ENCODE data around the gene CD55. TPM values are rescaled to one million over a fixed set of nuclear protein-coding genes. Genes with fewer than 3 reads are reported as not detected.

The CD55 gene
- total RNA-seq, 1 donor from 2014 or later = 73.6 TPM

- no peak for ATAC-seq (ENCODE audit: poor library complexity)
- intact Hi-C loops (cut with DNase I) = no loop called here
Measured at GRCh38 chr1:207398986-207399385, 77.5 kb downstream of the CD55 start.

GRCh38 chr1:207401578-207401977, 80.1 kb downstream of the CD55 start:
- DNase-seq (no peak), ATAC-seq (ENCODE audit: poor library complexity) (no peak)
- intact Hi-C loops (cut with DNase I) = loop anchor here (5.0 kb wide), 1 partner anchor 314 kb away; the partner anchor contains the start of gene C4BPB

More at GRCh38 chr1:207398986-207399385, 77.5 kb downstream of the CD55 start:
- DNase-seq = no peak

- DNase-seq (no peak), ATAC-seq (ENCODE audit: poor library complexity) (no peak)
- intact Hi-C loops (cut with DNase I) = loop anchor here (5.0 kb wide), 1 partner anchor 315 kb away; the partner anchor contains the start of gene C4BPB
Measured at GRCh38 chr1:207402744-207403143, 81.3 kb downstream of the CD55 start.

- intact Hi-C loops (cut with DNase I) = loop anchor here (5.0 kb wide), 2 partner anchors 223 to 318 kb away; partner anchors contain the start of gene C4BPB
- no peak for DNase-seq
- peak; percentile 73 for ATAC-seq (ENCODE audit: poor library complexity)
Measured at GRCh38 chr1:207404849-207405525, 83.5 kb downstream of the CD55 start.

- intact Hi-C loops (cut with DNase I) = loop anchor here (5.0 kb wide), 1 partner anchor 224 kb away; no protein-coding TSS in a partner anchor
- DNase-seq = no peak
- ATAC-seq (ENCODE audit: poor library complexity) = no peak
Measured at GRCh38 chr1:207405814-207406213, 84.3 kb downstream of the CD55 start.

- ATAC-seq (ENCODE audit: poor library complexity) (no peak), DNase-seq (no peak)
- intact Hi-C loops (cut with DNase I) = loop anchor here (5.0 kb wide), 1 partner anchor 225 kb away; no protein-coding TSS in a partner anchor
Measured at GRCh38 chr1:207407655-207408260, 86.3 kb downstream of the CD55 start.

Other genes with a start within 250 kb of the CD55 start
- 0.46 TPM for gene C4BPB, start 232.8 kb upstream of the CD55 start, total RNA-seq
- 0.08 TPM for gene C4BPA, start 217.4 kb upstream of the CD55 start, total RNA-seq
- not detected for gene CR2, start 132.7 kb downstream of the CD55 start, total RNA-seq
- gene CR1, start 174.5 kb downstream of the CD55 start, total RNA-seq = 2.4 TPM